Fibroblast of lung (primary cell): Measurements from ENCODE around the gene KRTAP17-1. TPM values are rescaled to one million over a fixed set of nuclear protein-coding genes. Genes with fewer than 3 reads are reported as not detected.

Experiments used
- DNase-seq, 2 donors: peaks; one replicate each; pipeline versions ENCODE4 v3.0.0 to v3.0.0-alpha.2; 2010; ENCODE audit warnings: low read depth in 2 of 2
- H2AFZ ChIP-seq: 2 replicates; pipeline ENCODE4 v1.5.1; 2012; ENCODE audit warnings: low read length, control low read depth, inconsistent platforms
- H3K27ac ChIP-seq: 2 replicates; pipeline ENCODE4 v1.5.1; 2011; ENCODE audit warnings: low read length, control low read depth; ENCODE audit not compliant: insufficient read depth
- H3K27me3 ChIP-seq: 2 replicates; pipeline ENCODE4 v1.5.1; 2011; ENCODE audit warnings: mild to moderate bottlenecking, low read length; ENCODE audit not compliant: control insufficient read depth, insufficient read depth
- H3K36me3 ChIP-seq: 2 replicates; pipeline ENCODE4 v1.5.1; 2011; ENCODE audit warnings: low read length; ENCODE audit not compliant: control insufficient read depth, insufficient read depth
- H3K4me1 ChIP-seq: 2 replicates; pipeline ENCODE4 v1.5.1; 2011; ENCODE audit warnings: low read length; ENCODE audit not compliant: control insufficient read depth, insufficient read depth; ENCODE audit errors: extremely low read depth
- H3K4me2 ChIP-seq: 2 replicates; pipeline ENCODE4 v1.5.1; 2011; ENCODE audit warnings: low read length, control low read depth; ENCODE audit not compliant: insufficient read depth; ENCODE audit errors: extremely low read depth
- H3K4me3 ChIP-seq, 4 experiments: fragments of 200-600 bp in 1 of 4; sonication (generic) in 1 of 4; replicated peaks in 1 of 4; 2 replicates each; pipeline ENCODE4 v1.5.1; 2011 to 2016; ENCODE audit warnings: low read length in 4 of 4, low read depth in 3 of 4, mild to moderate bottlenecking in 3 of 4, control low read depth in 2 of 4, inconsistent platforms in 1 of 4, mixed read lengths in 1 of 4; ENCODE audit not compliant: insufficient read depth in 1 of 4; ENCODE audit errors: control extremely low read depth in 1 of 4
- H3K79me2 ChIP-seq: 2 replicates; pipeline ENCODE4 v1.5.1; 2012; ENCODE audit warnings: mild to moderate bottlenecking, low read length, inconsistent platforms; ENCODE audit not compliant: control insufficient read depth, insufficient read depth
- H3K9ac ChIP-seq: 2 replicates; pipeline ENCODE4 v1.5.1; 2011; ENCODE audit warnings: mild to moderate bottlenecking, low read length, control low read depth; ENCODE audit not compliant: insufficient read depth
- H3K9me3 ChIP-seq: 2 replicates; pipeline ENCODE4 v1.5.1; 2012; ENCODE audit warnings: low read depth, low read length; ENCODE audit not compliant: control insufficient read depth, insufficient read depth
- H4K20me1 ChIP-seq: 2 replicates; pipeline ENCODE4 v1.5.1; 2011; ENCODE audit warnings: low read length; ENCODE audit not compliant: control insufficient read depth, insufficient read depth; ENCODE audit errors: extremely low read depth
- CTCF ChIP-seq, 2 donors: IDR thresholded peaks in 1 of 2; conservative IDR thresholded peaks in 1 of 2; 1 replicate in 1 of 2; 2 replicates in 1 of 2; pipeline ENCODE4 v1.5.1; 2011 to 2012; ENCODE audit warnings: low read length in 2 of 2, control low read depth in 1 of 2, inconsistent platforms in 1 of 2, low read depth in 1 of 2, mild to moderate bottlenecking in 1 of 2
- EZH2 ChIP-seq: IDR thresholded peaks from 2 replicates; pipeline ENCODE4 v1.5.1; 2012; ENCODE audit warnings: low read length, control low read depth, mild to moderate bottlenecking; ENCODE audit errors: missing control alignments
- polyA plus RNA-seq, 2 donors: library from polyadenylated mRNA; depleted of rRNA in 1 of 2; stranded (reverse) in 1 of 2; unstranded in 1 of 2; fragments of >200 nt; gene quantifications; 2 replicates each; pipeline ENCODE4 v1.2.1, GENCODE V29; 2011 to 2012; ENCODE audit warnings: missing spikeins in 1 of 2
- total RNA-seq: library from RNA; depleted of rRNA; stranded (reverse); fragments of >200 nt; gene quantifications from 2 replicates; pipeline ENCODE4 v1.2.1, GENCODE V29; 2014

KRTAP17-1 gene
- total and polyA plus RNA-seq, 2 donors (not counting 1 experiment from before 2014, with no cell fraction given) = not detected

- TF ChIP-seq EZH2 (no peak), CTCF (conservative IDR thresholded peaks at IDR 0.05 in 1 of 2, IDR thresholded peaks at IDR 0.05 in 1 of 2; ENCODE audit: low read depth in 1 of 2, low read length in 2 of 2) (no peak)
- no peak overlapping the region for H3K27ac ChIP-seq
- no peaks in the 10 kb centered on the region for H3K79me2 ChIP-seq
- H4K20me1 ChIP-seq = no peaks in the 10 kb centered on the region
- H3K36me3 ChIP-seq = no peaks in the 10 kb centered on the region
- no peaks in the 10 kb centered on the region for H3K27me3 ChIP-seq
- no peaks in the 10 kb centered on the region for H3K9me3 ChIP-seq
- no peak overlapping the region for H3K4me2 ChIP-seq
- DNase-seq = no peak
- H3K4me3 ChIP-seq = no peak overlapping the region
- peaks cover 5% of the 10 kb centered on the region for H3K4me1 ChIP-seq
- no peak overlapping the region for H2AFZ ChIP-seq
- no peak overlapping the region for H3K9ac ChIP-seq
These were observed 10.1 kb upstream of the KRTAP17-1 start for GRCh38 chr17:41325611-41326010.

GRCh38 chr17:41325126-41325525, 9.6 kb upstream of the KRTAP17-1 start:
- no peak overlapping the region for H2AFZ ChIP-seq
- H3K27ac ChIP-seq = no peak overlapping the region
- H3K4me1 ChIP-seq = peaks cover 5% of the 10 kb centered on the region
- no peaks in the 10 kb centered on the region for H3K27me3 ChIP-seq
- no peak overlapping the region for H3K4me2 ChIP-seq
- no peak for TF ChIP-seq CTCF (conservative IDR thresholded peaks at IDR 0.05 in 1 of 2, IDR thresholded peaks at IDR 0.05 in 1 of 2; ENCODE audit: low read depth in 1 of 2, low read length in 2 of 2)
- TF ChIP-seq EZH2 = no peak
- H4K20me1 ChIP-seq = no peaks in the 10 kb centered on the region
- DNase-seq = no peak
- H3K79me2 ChIP-seq = no peaks in the 10 kb centered on the region
- H3K9ac ChIP-seq = no peak overlapping the region
- H3K9me3 ChIP-seq = no peaks in the 10 kb centered on the region
- H3K36me3 ChIP-seq = no peaks in the 10 kb centered on the region
- H3K4me3 ChIP-seq = no peak overlapping the region

GRCh38 chr17:41324180-41325075, 8.9 kb upstream of the KRTAP17-1 start:
- no peaks in the 10 kb centered on the region for H3K9me3 ChIP-seq
- H3K4me1 ChIP-seq = peaks cover 5% of the 10 kb centered on the region
- H3K27ac ChIP-seq = no peak overlapping the region
- no peak overlapping the region for H3K9ac ChIP-seq
- no peak overlapping the region for H3K4me3 ChIP-seq
- H2AFZ ChIP-seq = no peak overlapping the region
- no peaks in the 10 kb centered on the region for H3K79me2 ChIP-seq
- no peaks in the 10 kb centered on the region for H3K27me3 ChIP-seq
- no peaks in the 10 kb centered on the region for H3K36me3 ChIP-seq
- H4K20me1 ChIP-seq = no peaks in the 10 kb centered on the region
- no peak for DNase-seq
- no peak overlapping the region for H3K4me2 ChIP-seq
- TF ChIP-seq CTCF (conservative IDR thresholded peaks at IDR 0.05 in 1 of 2, IDR thresholded peaks at IDR 0.05 in 1 of 2; ENCODE audit: low read depth in 1 of 2, low read length in 2 of 2) (no peak), EZH2 (no peak)
